GM12878 (cell line): ENCODE measurements around the gene PARN. TPM values are rescaled to one million over a fixed set of nuclear protein-coding genes. Genes with fewer than 3 reads are reported as not detected.
A peak's percentile ranks its signal among the peaks of the same experiment; 100 is the strongest.

Experiments
- ATAC-seq: fragments of 200-7000 bp; cut with Tn5 transposase; 3 replicates; pipeline ENCODE4 v1.9.1; 2020; ENCODE audit warnings: mild to moderate bottlenecking, moderate library complexity
- BruUV-seq: library from RNA; stranded (reverse); fragments of 400-500 nt; replicated peaks from 2 replicates; lab custom pipeline; 2021; lab: Mats Ljungman, UMichigan
- CTCF ChIA-PET: fragments of 300-600 bp; sonication (Branson Sonifier 250); formaldehyde crosslinking; extraction: SDS; loops from one replicate; lab custom pipeline; 2021; ENCODE audit warnings: inconsistent platforms; lab: Yijun Ruan, JAX
- POLR2A ChIA-PET: fragments of 350-600 bp; formaldehyde crosslinking; extraction: SDS; loops from one replicate; lab custom pipeline; 2021; ENCODE audit warnings: inconsistent platforms; lab: Charles Lee
- RAD21 ChIA-PET: fragments of 300-600 bp; sonication (Branson Sonifier 250); formaldehyde crosslinking; loops from one replicate; lab custom pipeline; 2023; ENCODE audit warnings: antibody characterized with exemption; ENCODE audit not compliant: unreplicated experiment; lab: Charles Lee
- SMC1A ChIA-PET: fragments of 300-600 bp; sonication (Branson Sonifier 250); formaldehyde crosslinking; loops from one replicate; lab custom pipeline; 2023; ENCODE audit not compliant: unreplicated experiment, uncharacterized antibody; lab: Charles Lee
- DNase-seq: peaks from one replicate; pipeline ENCODE4 v3.0.0-alpha.2; 2011; ENCODE audit warnings: low read depth, low spot score
- FAIRE-seq: peaks from 3 replicates; lab custom pipeline; 2011; peaks lifted over from hg19 to GRCh38; lab: Jason Lieb, UNC
- H2AFZ ChIP-seq: 2 replicates; pipeline ENCODE4 v1.6.0; 2011; ENCODE audit warnings: low read depth, low read length, control low read depth; ENCODE audit not compliant: control insufficient read depth
- H3K27ac ChIP-seq: 2 replicates; pipeline ENCODE4 v1.5.1; 2011; ENCODE audit warnings: control low read depth; ENCODE audit not compliant: control insufficient read depth, insufficient read depth
- H3K27me3 ChIP-seq, 2 experiments: replicated peaks in 1 of 2; 2 replicates each; pipeline versions ENCODE4 v1.6.0 to v1.6.1; 2011; ENCODE audit warnings: low read length in 1 of 2; ENCODE audit not compliant: control insufficient read depth in 2 of 2, insufficient read depth in 2 of 2
- H3K36me3 ChIP-seq, 2 experiments: 2 replicates each; pipeline ENCODE4 v1.5.1; 2011; ENCODE audit warnings: low read length in 1 of 2; ENCODE audit not compliant: control insufficient read depth in 2 of 2, insufficient read depth in 2 of 2
- H3K4me1 ChIP-seq: 2 replicates; pipeline ENCODE4 v1.6.1; 2011; ENCODE audit warnings: mild to moderate bottlenecking, low read length, moderate library complexity, mixed read lengths; ENCODE audit not compliant: control insufficient read depth, insufficient read depth
- H3K4me2 ChIP-seq: 2 replicates; pipeline ENCODE4 v1.6.0; 2011; ENCODE audit warnings: control low read depth; ENCODE audit not compliant: control insufficient read depth, insufficient read depth
- H3K4me3 ChIP-seq: fragments of 200-600 bp; sonication (generic); 2 replicates; pipeline ENCODE4 v1.5.1; 2016
- H3K79me2 ChIP-seq: 2 replicates; pipeline ENCODE4 v1.6.0; 2011; ENCODE audit warnings: low read length; ENCODE audit not compliant: control insufficient read depth, insufficient read depth
- H3K9ac ChIP-seq: 2 replicates; pipeline ENCODE4 v1.8.0; 2011; ENCODE audit warnings: low read length, control low read depth, mixed read lengths; ENCODE audit not compliant: control insufficient read depth, insufficient read depth
- H3K9me3 ChIP-seq: replicated peaks from 3 replicates; pipeline ENCODE4 v1.5.1; 2011; ENCODE audit warnings: mild to moderate bottlenecking, low read length; ENCODE audit not compliant: control insufficient read depth, insufficient read depth
- H4K20me1 ChIP-seq: 2 replicates; pipeline ENCODE4 v1.6.0; 2011; ENCODE audit not compliant: control insufficient read depth, insufficient read depth
- DPF2 ChIP-seq: fragments of 450-650 bp; IDR thresholded peaks from 2 replicates; pipeline ENCODE4 v1.6.1; 2017; ENCODE audit warnings: mild to moderate bottlenecking
- E2F4 ChIP-seq: IDR thresholded peaks from 2 replicates; pipeline ENCODE4 v1.6.1; 2012; ENCODE audit warnings: low read depth, low read length, improper control_type of control experiment
- HSF1 ChIP-seq: fragments of 150-350 bp; IDR thresholded peaks from 2 replicates; pipeline ENCODE4 v1.6.1; 2014; ENCODE audit warnings: mild to moderate bottlenecking, low read depth, low read length
- JUND ChIP-seq: IDR thresholded peaks from 2 replicates; pipeline ENCODE4 v1.6.1; 2012; ENCODE audit warnings: low read depth, mild to moderate bottlenecking, low read length, improper control_type of control experiment, moderate library complexity
- KDM1A ChIP-seq: fragments of 200-600 bp; sonication (generic); IDR thresholded peaks from 2 replicates; pipeline ENCODE4 v1.6.1; 2016; ENCODE audit warnings: borderline replicate concordance
- NBN ChIP-seq: fragments of 450-650 bp; IDR thresholded peaks from 2 replicates; pipeline ENCODE4 v1.6.1; 2016
- RUNX3 ChIP-seq: IDR thresholded peaks from 2 replicates; pipeline ENCODE4 v1.6.1; 2012; ENCODE audit warnings: low read length, inconsistent platforms
- SP1 ChIP-seq: IDR thresholded peaks from one replicate; pipeline ENCODE4 v1.6.1; 2011; ENCODE audit warnings: low read depth, low read length
- TAF1 ChIP-seq: IDR thresholded peaks from 2 replicates; pipeline ENCODE4 v1.6.1; 2011; ENCODE audit warnings: mild to moderate bottlenecking, low read depth, low read length, borderline replicate concordance
- TBL1XR1 ChIP-seq: IDR thresholded peaks from 2 replicates; pipeline ENCODE4 v1.6.1; 2012; ENCODE audit warnings: low read depth, low read length, improper control_type of control experiment
- TCF12 ChIP-seq: IDR thresholded peaks from 2 replicates; pipeline ENCODE4 v1.6.1; 2011; ENCODE audit warnings: low read depth, mild to moderate bottlenecking, low read length
- ZBTB40 ChIP-seq: fragments of 450-650 bp; IDR thresholded peaks from 2 replicates; pipeline ENCODE4 v1.6.1; 2016; ENCODE audit warnings: mild to moderate bottlenecking, moderate library complexity, borderline replicate concordance
- WGBS: methylation state at CpG from one replicate; pipeline ENCODE4 v1.1.6; 2016; ENCODE audit warnings: low lambda C conversion rate; ENCODE audit not compliant: insufficient replicate concordance, insufficient coverage; ENCODE audit errors: missing lambda C conversion rate; 5-methylcytosine and 5-hydroxymethylcytosine counted together
- in situ Hi-C: fragments of 300-500 bp; cut with MboI; formaldehyde crosslinking; loops from 9 replicates; pipeline ENCODE4 v1.14.3; 2018; ENCODE audit warnings: mixed read lengths
- intact Hi-C: fragments of 100-400 bp; cut with micrococcal nuclease; formaldehyde crosslinking; loops from one replicate; pipeline ENCODE4 v1.14.2; 2022; ENCODE audit not compliant: unreplicated experiment
- polyA plus RNA-seq, 11 experiments: library from polyadenylated mRNA; depleted of rRNA in 4 of 11; unstranded in 6 of 11; stranded (reverse) in 5 of 11; fragments of >200 nt; fragmentation: Nextera tagmentation in 4 of 11; fragmentation: Illumina TruSeq in 1 of 11; extraction: Ambion mirVana in 4 of 11; extraction: Trizol in 1 of 11; gene quantifications; 1 replicate in 1 of 11; 2 replicates in 10 of 11; pipeline versions ENCODE4 v1.2.1 to v1.2.3, GENCODE V29; 2011 to 2016; ENCODE audit warnings: inconsistent platforms in 2 of 11, missing spikeins in 2 of 11, low read depth in 1 of 11
- total RNA-seq, 4 experiments: library from RNA; depleted of rRNA in 3 of 4; stranded (reverse); fragments of >200 nt in 3 of 4; fragmentation: Illumina TruSeq in 1 of 4; extraction: Trizol in 1 of 4; gene quantifications; 2 replicates each; pipeline versions ENCODE4 v1.2.1 to v1.2.3, GENCODE V29; 2013 to 2021

PARN gene
- total and polyA plus RNA-seq, 10 of the 15 experiments (the other 5 are each of a cell fraction or from before 2014, with no cell fraction given), result 15.6 to 77.3 (median 47.7) TPM

- TF ChIP-seq TCF12 (peak; percentile 65; the same call in 1 of the 2 replicates), RUNX3 (peak; percentile 41), E2F4 (no peak), KDM1A (no peak), TBL1XR1 (no peak), NBN (no peak; the same call in 1 of the 2 replicates), TAF1 (no peak), JUND (no peak)
- TF ChIP-seq, all 136 proteins: peak for 11
Observed at GRCh38 chr16:14501331-14502255, 128.5 kb downstream of the PARN start (continued).

GRCh38 chr16:14500791-14501190 lies 129.3 kb downstream of the PARN start:
- ChIA-PET SMC1A (interaction anchor here (0.9 to 8.4 kb wide), 9 partner anchors 10 to 577 kb away, joined by 3 to 95 read pairs (median 6); no protein-coding TSS in a partner anchor), POLR2A (interaction anchor here (0.6 to 1.3 kb wide), 3 partner anchors 145 to 205 kb away, joined by 3 to 4 read pairs (median 4); no protein-coding TSS in a partner anchor), CTCF (interaction anchor here (0.6 to 4.9 kb wide), 5 partner anchors 10 to 194 kb away, joined by 3 to 49 read pairs (median 4); no protein-coding TSS in a partner anchor), RAD21 (interaction anchor here (1.1 to 5.5 kb wide), 5 partner anchors 12 to 200 kb away, joined by 3 to 75 read pairs (median 6); no protein-coding TSS in a partner anchor)
- DNase-seq (no peak), FAIRE-seq (no peak), ATAC-seq (no peak)
- intact Hi-C loops (no loop called here), in situ Hi-C loops (no loop called here)
- peak overlapping the region; percentile 38; the same call in 1 of the 2 replicates for H3K27ac ChIP-seq
- H3K9me3 ChIP-seq, result no peaks in the 10 kb centered on the region
- no TSS peak for BruUV-seq
- H2AFZ ChIP-seq, result no peak overlapping the region
- peaks cover 57% of the 10 kb centered on the region for H3K4me1 ChIP-seq
- H3K4me2 ChIP-seq, result peak overlapping the region; percentile 26
- H4K20me1 ChIP-seq, result no peaks in the 10 kb centered on the region
- peaks cover 4% of the 10 kb centered on the region in 2 experiments; a peak in 1 of 4 replicates for H3K36me3 ChIP-seq
- WGBS, result 100% methylated on average over 2 of the region's 2 CpGs
- no peak overlapping the region for H3K9ac ChIP-seq
- no peaks in the 10 kb centered on the region for H3K27me3 ChIP-seq
- peaks cover 18% of the 10 kb centered on the region for H3K79me2 ChIP-seq
- no peak overlapping the region for H3K4me3 ChIP-seq
- no peak for TF ChIP-seq HSF1
- TF ChIP-seq SP1, result no peak
- no peak for TF ChIP-seq ZBTB40
- TF ChIP-seq DPF2, result no peak
